Nucleus accumbens (tissue), 56 donors: ENCODE measurements around the gene RPS6KB2.
A peak's percentile ranks its signal among the peaks of the same experiment; 100 is the strongest.

Source experiments
- DNase-seq, 56 donors: peaks; one replicate each; lab custom pipeline; 2025; lab: John Stamatoyannopoulos, UW

The RPS6KB2 gene

DNA sequence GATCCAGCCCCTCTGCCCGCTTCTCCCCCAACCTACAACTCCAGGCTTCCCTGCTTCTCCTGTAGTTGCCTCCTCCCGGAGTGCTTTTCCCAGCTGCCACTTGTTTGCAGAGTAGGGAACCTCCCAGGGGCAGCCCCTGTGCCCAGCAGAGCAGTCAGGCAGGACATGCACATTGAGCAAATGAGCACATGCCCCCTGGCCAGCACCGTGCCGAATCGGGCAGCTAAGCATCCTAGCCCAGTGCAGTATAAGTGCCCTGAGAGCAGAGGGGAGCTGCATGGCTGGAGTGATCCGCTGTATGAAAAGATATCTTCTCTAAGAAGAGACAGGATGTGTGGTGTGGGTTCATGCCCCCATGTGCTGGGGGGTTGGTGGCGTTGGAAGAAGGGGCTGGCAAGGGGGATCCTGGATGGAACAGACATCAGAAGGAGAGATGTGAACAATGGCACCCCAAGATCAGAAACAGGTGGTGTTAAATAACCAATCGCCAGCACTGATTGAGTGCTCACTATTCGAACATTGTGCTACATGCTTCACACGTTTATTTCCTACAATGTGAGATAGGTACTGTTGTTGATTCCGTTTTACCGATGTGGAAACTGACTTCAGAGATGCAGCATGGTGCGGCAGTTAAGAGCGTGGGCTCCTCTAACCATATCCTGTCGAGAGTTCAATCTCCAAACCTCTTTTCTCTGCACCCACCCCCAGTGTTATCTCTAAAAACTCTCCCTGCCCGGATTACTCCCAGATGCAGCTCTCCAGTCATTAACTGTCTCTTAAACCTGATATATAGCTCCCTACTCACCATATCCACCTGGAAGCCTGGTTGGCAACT, 55.8 kb downstream of the RPS6KB2 start:
- DNase-seq, result no peak

DNA sequence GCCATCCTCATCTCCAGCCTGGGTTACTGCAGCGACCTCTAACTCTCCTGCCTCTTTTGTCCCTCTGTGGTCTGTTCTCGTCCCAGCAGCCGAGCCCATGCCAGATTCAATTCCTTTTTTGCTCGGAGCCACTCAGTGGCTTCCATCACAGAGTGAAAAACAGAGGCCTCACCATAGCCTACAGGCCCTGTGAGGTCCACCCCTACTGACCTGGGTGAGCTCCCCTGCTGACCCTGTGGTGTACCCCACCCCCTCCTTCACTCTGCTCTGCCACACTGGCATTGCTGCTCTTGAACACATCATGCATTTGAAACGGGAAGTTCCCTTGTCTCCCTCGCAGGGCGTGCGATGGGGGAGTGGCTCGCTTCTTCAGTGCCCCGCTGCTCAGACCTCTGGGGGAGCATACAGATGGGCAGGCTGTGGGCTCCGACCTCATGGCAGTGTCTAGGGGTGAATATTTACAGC, 56.6 kb downstream of the RPS6KB2 start:
- DNase-seq, result peak in 4 of 56 donors; percentile 14 to 39 (median 26)
